ENCODE results near the gene RAPGEF6.

Gene RAPGEF6

GRCh38 chr5:131654776-131655175 is 19.7 kb upstream of the RAPGEF6 start:
- peak overlapping the region; percentile 29; the same call in 1 of the 2 replicates for H3K27ac ChIP-seq

GRCh38 chr5:131654309-131654708 is 19.3 kb upstream of the RAPGEF6 start:
- no peak for TF ChIP-seq CTCF (conservative IDR thresholded peaks at IDR 0.05)
- H3K27ac ChIP-seq = peak overlapping the region; percentile 29; the same call in 1 of the 2 replicates

More at GRCh38 chr5:131654776-131655175, 19.7 kb upstream of the RAPGEF6 start:
- TF ChIP-seq CTCF (conservative IDR thresholded peaks at IDR 0.05) = no peak

- TF ChIP-seq CTCF (conservative IDR thresholded peaks at IDR 0.05) = no peak
- no peak overlapping the region for H3K27ac ChIP-seq
Measured at GRCh38 chr5:131649161-131649560, 14.1 kb upstream of the RAPGEF6 start.

- H3K27ac ChIP-seq = no peak overlapping the region
- TF ChIP-seq CTCF (conservative IDR thresholded peaks at IDR 0.05) = no peak
Measured at GRCh38 chr5:131647048-131647769, 12.2 kb upstream of the RAPGEF6 start.

- no peak overlapping the region for H3K27ac ChIP-seq
- TF ChIP-seq CTCF (conservative IDR thresholded peaks at IDR 0.05) = no peak
Measured at GRCh38 chr5:131644822-131645221, 9.8 kb upstream of the RAPGEF6 start.

GRCh38 chr5:131644370-131644769 is 9.3 kb upstream of the RAPGEF6 start:
- H3K27ac ChIP-seq = no peak overlapping the region
- TF ChIP-seq CTCF (conservative IDR thresholded peaks at IDR 0.05) = no peak

GRCh38 chr5:131641494-131641893 is 6.5 kb upstream of the RAPGEF6 start:
- no peak for TF ChIP-seq CTCF (conservative IDR thresholded peaks at IDR 0.05)
- H3K27ac ChIP-seq = no peak overlapping the region
